SU-DHL-6 (cell line): ENCODE results near the gene RAB3GAP1.

Experiments
- EZH2phosphoT487 ChIP-seq: fragments of 200-600 bp; sonication (generic), shearing (Covaris generic); conservative IDR thresholded peaks from 2 replicates; pipeline ENCODE4 v1.6.1; 2018; ENCODE audit warnings: mild to moderate bottlenecking, antibody characterized with exemption, low read length, moderate library complexity, mixed read lengths
- TF ChIP-seq, protein P1 (sequence below): fragments of 200-600 bp; sonication (generic); IDR thresholded peaks from one replicate; pipeline ENCODE4 v1.5.1; 2017; ENCODE audit warnings: antibody characterized with exemption, mild to moderate bottlenecking, low read length, moderate library complexity; ENCODE audit not compliant: insufficient read depth, poor library complexity, severe bottlenecking

GRCh38 chr2:135078417-135078816, 26.3 kb downstream of the RAB3GAP1 start:
- TF ChIP-seq, protein P1, sequence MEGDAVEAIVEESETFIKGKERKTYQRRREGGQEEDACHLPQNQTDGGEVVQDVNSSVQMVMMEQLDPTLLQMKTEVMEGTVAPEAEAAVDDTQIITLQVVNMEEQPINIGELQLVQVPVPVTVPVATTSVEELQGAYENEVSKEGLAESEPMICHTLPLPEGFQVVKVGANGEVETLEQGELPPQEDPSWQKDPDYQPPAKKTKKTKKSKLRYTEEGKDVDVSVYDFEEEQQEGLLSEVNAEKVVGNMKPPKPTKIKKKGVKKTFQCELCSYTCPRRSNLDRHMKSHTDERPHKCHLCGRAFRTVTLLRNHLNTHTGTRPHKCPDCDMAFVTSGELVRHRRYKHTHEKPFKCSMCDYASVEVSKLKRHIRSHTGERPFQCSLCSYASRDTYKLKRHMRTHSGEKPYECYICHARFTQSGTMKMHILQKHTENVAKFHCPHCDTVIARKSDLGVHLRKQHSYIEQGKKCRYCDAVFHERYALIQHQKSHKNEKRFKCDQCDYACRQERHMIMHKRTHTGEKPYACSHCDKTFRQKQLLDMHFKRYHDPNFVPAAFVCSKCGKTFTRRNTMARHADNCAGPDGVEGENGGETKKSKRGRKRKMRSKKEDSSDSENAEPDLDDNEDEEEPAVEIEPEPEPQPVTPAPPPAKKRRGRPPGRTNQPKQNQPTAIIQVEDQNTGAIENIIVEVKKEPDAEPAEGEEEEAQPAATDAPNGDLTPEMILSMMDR = no peak
- TF ChIP-seq EZH2phosphoT487 = no peak
